Gastroesophageal sphincter (tissue), 3 donors: Measurements from ENCODE around the gene TMEM238.

Experiments used
- POLR2A ChIP-seq, 2 donors: fragments of 450-650 bp; IDR thresholded peaks; one replicate each; pipeline ENCODE4 v1.6.1; 2017; ENCODE audit warnings: antibody characterized with exemption in 2 of 2, mild to moderate bottlenecking in 2 of 2, moderate library complexity in 1 of 2
- TF ChIP-seq, protein P1 (sequence below), 4 experiments: fragments of 200-600 bp in 2 of 4; fragments of 450-650 bp in 2 of 4; sonication (generic) in 1 of 4; IDR thresholded peaks; one replicate each; pipeline ENCODE4 v1.5.1; 2017 to 2019; ENCODE audit warnings: antibody characterized with exemption in 4 of 4, mild to moderate bottlenecking in 2 of 4, moderate library complexity in 2 of 4

- no peak for TF ChIP-seq POLR2A (IDR thresholded peaks at IDR 0.05)
- TF ChIP-seq, protein P1, sequence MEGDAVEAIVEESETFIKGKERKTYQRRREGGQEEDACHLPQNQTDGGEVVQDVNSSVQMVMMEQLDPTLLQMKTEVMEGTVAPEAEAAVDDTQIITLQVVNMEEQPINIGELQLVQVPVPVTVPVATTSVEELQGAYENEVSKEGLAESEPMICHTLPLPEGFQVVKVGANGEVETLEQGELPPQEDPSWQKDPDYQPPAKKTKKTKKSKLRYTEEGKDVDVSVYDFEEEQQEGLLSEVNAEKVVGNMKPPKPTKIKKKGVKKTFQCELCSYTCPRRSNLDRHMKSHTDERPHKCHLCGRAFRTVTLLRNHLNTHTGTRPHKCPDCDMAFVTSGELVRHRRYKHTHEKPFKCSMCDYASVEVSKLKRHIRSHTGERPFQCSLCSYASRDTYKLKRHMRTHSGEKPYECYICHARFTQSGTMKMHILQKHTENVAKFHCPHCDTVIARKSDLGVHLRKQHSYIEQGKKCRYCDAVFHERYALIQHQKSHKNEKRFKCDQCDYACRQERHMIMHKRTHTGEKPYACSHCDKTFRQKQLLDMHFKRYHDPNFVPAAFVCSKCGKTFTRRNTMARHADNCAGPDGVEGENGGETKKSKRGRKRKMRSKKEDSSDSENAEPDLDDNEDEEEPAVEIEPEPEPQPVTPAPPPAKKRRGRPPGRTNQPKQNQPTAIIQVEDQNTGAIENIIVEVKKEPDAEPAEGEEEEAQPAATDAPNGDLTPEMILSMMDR (IDR thresholded peaks at IDR 0.05), result no peak
Observed at GRCh38 chr19:55362174-55362989, 21.7 kb downstream of the TMEM238 start.
